Measurements from ENCODE around the gene TANGO6.

Gene TANGO6

GRCh38 chr16:68889508-68890150, 46.3 kb downstream of the TANGO6 start:
- 94 to 95% methylated on average over 3 of the region's 3 CpGs for WGBS, 2 experiments
- H3K4me3 ChIP-seq (ENCODE audit: insufficient read depth, low read depth, low read length) = no peak overlapping the region

GRCh38 chr16:68892214-68892613, 48.9 kb downstream of the TANGO6 start:
- WGBS, 2 experiments = 78 to 81% methylated on average over 7 to 8 of the region's 8 CpGs
- no peak overlapping the region for H3K27ac ChIP-seq (ENCODE audit: insufficient read depth, low read depth, low read length, poor library complexity, severe bottlenecking)
- no peaks in the 10 kb centered on the region for H3K4me1 ChIP-seq (ENCODE audit: control insufficient read depth, insufficient read depth, low read length)
- H3K27me3 ChIP-seq (ENCODE audit: control insufficient read depth, insufficient read depth, low read length, poor library complexity, severe bottlenecking) = no peaks in the 10 kb centered on the region
- H3K9me3 ChIP-seq (ENCODE audit: control insufficient read depth, low read length) = no peaks in the 10 kb centered on the region
- no peak overlapping the region for H3K4me3 ChIP-seq (ENCODE audit: insufficient read depth, low read depth, low read length)
- no peaks in the 10 kb centered on the region for H3K36me3 ChIP-seq (ENCODE audit: control insufficient read depth, insufficient read depth, low read length)

More at GRCh38 chr16:68889508-68890150, 46.3 kb downstream of the TANGO6 start:
- Histone ChIP-seq H3K9me3 (ENCODE audit: control insufficient read depth, low read length) (no peaks in the 10 kb centered on the region), H3K4me1 (ENCODE audit: control insufficient read depth, insufficient read depth, low read length) (no peaks in the 10 kb centered on the region), H3K36me3 (ENCODE audit: control insufficient read depth, insufficient read depth, low read length) (no peaks in the 10 kb centered on the region), H3K27ac (ENCODE audit: insufficient read depth, low read depth, low read length, poor library complexity, severe bottlenecking) (no peak overlapping the region), H3K27me3 (ENCODE audit: control insufficient read depth, insufficient read depth, low read length, poor library complexity, severe bottlenecking) (no peaks in the 10 kb centered on the region)

GRCh38 chr16:68892898-68893297, 49.6 kb downstream of the TANGO6 start:
- no peaks in the 10 kb centered on the region for H3K4me1 ChIP-seq (ENCODE audit: control insufficient read depth, insufficient read depth, low read length)
- no peak overlapping the region for H3K27ac ChIP-seq (ENCODE audit: insufficient read depth, low read depth, low read length, poor library complexity, severe bottlenecking)
- H3K4me3 ChIP-seq (ENCODE audit: insufficient read depth, low read depth, low read length) = no peak overlapping the region
- H3K9me3 ChIP-seq (ENCODE audit: control insufficient read depth, low read length) = no peaks in the 10 kb centered on the region
- H3K27me3 ChIP-seq (ENCODE audit: control insufficient read depth, insufficient read depth, low read length, poor library complexity, severe bottlenecking) = no peaks in the 10 kb centered on the region
- no peaks in the 10 kb centered on the region for H3K36me3 ChIP-seq (ENCODE audit: control insufficient read depth, insufficient read depth, low read length)
- 93 to 97% methylated on average over 2 of the region's 2 CpGs for WGBS, 2 experiments

- 85 to 90% methylated on average over 9 to 11 of the region's 11 CpGs for WGBS, 2 experiments
- Histone ChIP-seq H3K36me3 (ENCODE audit: control insufficient read depth, insufficient read depth, low read length) (no peaks in the 10 kb centered on the region), H3K4me1 (ENCODE audit: control insufficient read depth, insufficient read depth, low read length) (no peaks in the 10 kb centered on the region), H3K27me3 (ENCODE audit: control insufficient read depth, insufficient read depth, low read length, poor library complexity, severe bottlenecking) (no peaks in the 10 kb centered on the region), H3K9me3 (ENCODE audit: control insufficient read depth, low read length) (no peaks in the 10 kb centered on the region), H3K27ac (ENCODE audit: insufficient read depth, low read depth, low read length, poor library complexity, severe bottlenecking) (no peak overlapping the region), H3K4me3 (ENCODE audit: insufficient read depth, low read depth, low read length) (no peak overlapping the region)
These were observed 50.7 kb downstream of the TANGO6 start for GRCh38 chr16:68893710-68894705.

DNA sequence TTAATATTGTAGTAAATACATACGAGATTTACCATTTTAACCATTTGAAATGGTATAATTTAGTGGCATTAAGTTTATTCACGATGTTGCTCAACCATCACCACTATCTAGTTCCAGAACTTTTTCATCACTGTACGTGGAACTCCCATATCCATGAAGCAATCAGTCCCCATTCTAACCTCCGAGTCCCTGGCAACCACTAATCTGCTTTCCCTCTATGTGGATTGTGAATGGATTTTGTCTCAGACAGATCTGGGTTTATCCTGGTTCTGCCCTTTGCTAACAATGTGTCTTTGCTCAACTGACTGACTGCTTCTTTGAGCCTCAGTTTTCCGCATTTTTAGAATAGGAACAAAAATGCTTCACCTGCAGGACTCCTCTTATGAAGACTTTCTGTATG, 51.4 kb downstream of the TANGO6 start:
- Histone ChIP-seq H3K36me3 (ENCODE audit: control insufficient read depth, insufficient read depth, low read length) (no peaks in the 10 kb centered on the region), H3K27ac (ENCODE audit: insufficient read depth, low read depth, low read length, poor library complexity, severe bottlenecking) (no peak overlapping the region), H3K4me3 (ENCODE audit: insufficient read depth, low read depth, low read length) (no peak overlapping the region), H3K27me3 (ENCODE audit: control insufficient read depth, insufficient read depth, low read length, poor library complexity, severe bottlenecking) (no peaks in the 10 kb centered on the region), H3K4me1 (ENCODE audit: control insufficient read depth, insufficient read depth, low read length) (no peaks in the 10 kb centered on the region), H3K9me3 (ENCODE audit: control insufficient read depth, low read length) (no peaks in the 10 kb centered on the region)
- 92 to 93% methylated on average over 4 of the region's 5 CpGs for WGBS, 2 experiments

DNA sequence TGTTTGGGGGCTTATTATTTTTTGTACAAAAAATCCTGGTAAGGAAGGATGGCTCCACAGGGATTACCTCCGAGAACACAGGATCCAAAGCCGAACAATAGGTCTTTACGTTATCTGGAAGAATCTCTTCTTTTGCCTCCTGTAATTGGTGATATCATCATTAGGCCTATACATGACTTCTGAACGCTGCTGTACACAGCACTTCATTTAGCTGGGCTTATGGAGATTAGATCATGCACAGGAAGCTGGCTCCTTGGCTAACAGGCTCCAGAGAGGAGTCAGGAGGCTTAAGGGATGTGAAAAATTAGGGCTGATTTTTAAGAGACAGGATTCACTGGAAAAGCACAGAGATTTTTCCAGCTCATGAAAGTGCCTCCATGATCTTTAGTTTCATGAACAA, 54.7 kb downstream of the TANGO6 start:
- 94% methylated on average over 4 of the region's 4 CpGs for WGBS, 2 experiments
- no peaks in the 10 kb centered on the region for H3K4me1 ChIP-seq (ENCODE audit: control insufficient read depth, insufficient read depth, low read length)
- H3K36me3 ChIP-seq (ENCODE audit: control insufficient read depth, insufficient read depth, low read length) = no peaks in the 10 kb centered on the region
- H3K27ac ChIP-seq (ENCODE audit: insufficient read depth, low read depth, low read length, poor library complexity, severe bottlenecking) = no peak overlapping the region
- no peaks in the 10 kb centered on the region for H3K9me3 ChIP-seq (ENCODE audit: control insufficient read depth, low read length)
- no peaks in the 10 kb centered on the region for H3K27me3 ChIP-seq (ENCODE audit: control insufficient read depth, insufficient read depth, low read length, poor library complexity, severe bottlenecking)
- H3K4me3 ChIP-seq (ENCODE audit: insufficient read depth, low read depth, low read length) = no peak overlapping the region

DNA sequence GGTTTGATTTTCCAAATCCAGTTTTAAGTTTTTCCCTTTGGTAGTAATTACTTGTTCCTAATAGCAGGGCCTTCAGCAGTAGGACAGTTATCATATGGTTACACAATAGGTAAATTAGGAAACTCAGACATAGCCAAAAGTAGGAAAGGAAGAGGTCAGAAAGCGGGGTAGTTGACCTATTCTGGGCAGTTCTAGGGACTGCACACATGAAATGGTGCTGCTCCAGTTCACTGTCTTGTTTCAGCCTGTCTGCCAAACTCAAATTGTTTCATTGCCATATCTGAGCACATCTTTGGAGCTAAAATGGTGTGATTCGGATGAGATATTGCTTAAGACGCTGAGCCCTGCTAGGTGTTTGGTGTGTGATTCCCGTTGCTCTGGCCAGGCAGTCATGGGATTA, 56.7 kb downstream of the TANGO6 start:
- Histone ChIP-seq H3K36me3 (ENCODE audit: control insufficient read depth, insufficient read depth, low read length) (no peaks in the 10 kb centered on the region), H3K4me3 (ENCODE audit: insufficient read depth, low read depth, low read length) (no peak overlapping the region), H3K4me1 (ENCODE audit: control insufficient read depth, insufficient read depth, low read length) (no peaks in the 10 kb centered on the region), H3K27ac (ENCODE audit: insufficient read depth, low read depth, low read length, poor library complexity, severe bottlenecking) (no peak overlapping the region), H3K27me3 (ENCODE audit: control insufficient read depth, insufficient read depth, low read length, poor library complexity, severe bottlenecking) (no peaks in the 10 kb centered on the region), H3K9me3 (ENCODE audit: control insufficient read depth, low read length) (no peaks in the 10 kb centered on the region)
- 93 to 97% methylated on average over 4 of the region's 4 CpGs for WGBS, 2 experiments

- H3K27me3 ChIP-seq (ENCODE audit: control insufficient read depth, insufficient read depth, low read length, poor library complexity, severe bottlenecking) = no peaks in the 10 kb centered on the region
- no peaks in the 10 kb centered on the region for H3K4me1 ChIP-seq (ENCODE audit: control insufficient read depth, insufficient read depth, low read length)
- H3K36me3 ChIP-seq (ENCODE audit: control insufficient read depth, insufficient read depth, low read length) = no peaks in the 10 kb centered on the region
- WGBS, 2 experiments = 25 to 28% methylated on average over 5 of the region's 5 CpGs
- no peak overlapping the region for H3K27ac ChIP-seq (ENCODE audit: insufficient read depth, low read depth, low read length, poor library complexity, severe bottlenecking)
- H3K9me3 ChIP-seq (ENCODE audit: control insufficient read depth, low read length) = no peaks in the 10 kb centered on the region
- no peak overlapping the region for H3K4me3 ChIP-seq (ENCODE audit: insufficient read depth, low read depth, low read length)
These were observed 59.0 kb downstream of the TANGO6 start for GRCh38 chr16:68902003-68902968.

- 82 to 93% methylated on average over 2 of the region's 2 CpGs for whole genome bisulfite sequencing, 2 experiments
- Histone ChIP-seq H3K4me1 (ENCODE audit: control insufficient read depth, insufficient read depth, low read length) (no peaks in the 10 kb centered on the region), H3K27me3 (ENCODE audit: control insufficient read depth, insufficient read depth, low read length, poor library complexity, severe bottlenecking) (no peaks in the 10 kb centered on the region), H3K36me3 (ENCODE audit: control insufficient read depth, insufficient read depth, low read length) (no peaks in the 10 kb centered on the region), H3K9me3 (ENCODE audit: control insufficient read depth, low read length) (no peaks in the 10 kb centered on the region), H3K4me3 (ENCODE audit: insufficient read depth, low read depth, low read length) (no peak overlapping the region), H3K27ac (ENCODE audit: insufficient read depth, low read depth, low read length, poor library complexity, severe bottlenecking) (no peak overlapping the region)
These were observed 59.6 kb downstream of the TANGO6 start for GRCh38 chr16:68902969-68903345.
